Measurements from ENCODE around the gene LTF.

The LTF gene

DNA sequence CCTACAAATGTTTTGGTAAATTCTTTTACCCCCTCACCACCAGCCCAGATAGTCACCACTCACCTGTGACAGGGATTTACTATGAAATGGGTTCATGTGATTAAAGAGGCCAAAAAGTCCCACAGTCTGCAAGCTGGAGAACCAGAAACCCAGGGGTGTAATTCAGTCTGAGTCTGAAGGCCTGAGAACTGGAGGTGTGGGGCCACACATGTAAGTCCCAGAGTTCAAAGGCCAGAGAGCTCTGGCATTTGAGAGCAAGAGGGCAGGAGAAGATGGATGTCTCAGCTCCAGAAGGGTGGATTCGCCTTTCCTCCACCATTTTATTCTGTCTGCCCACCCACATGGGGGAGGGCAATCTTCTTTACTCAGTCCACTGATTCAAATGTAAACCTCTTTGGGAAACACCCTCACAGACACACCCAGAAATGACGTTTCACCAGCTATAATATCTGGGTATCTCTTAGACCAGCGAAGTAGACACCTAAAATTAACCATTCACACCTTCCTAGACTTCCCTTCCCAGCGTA is 45.0 kb upstream of the LTF start (continued):
- no peak for TF ChIP-seq ZNF473 (tag by site-specific recombination; IDR thresholded peaks at IDR 0.05)
- no peak for TF ChIP-seq MEIS1 (CRISPR knock-in tag; IDR thresholded peaks at IDR 0.05; ENCODE audit: borderline replicate concordance)
- TF ChIP-seq EGR2 (tag by site-specific recombination; IDR thresholded peaks at IDR 0.05; ENCODE audit: low read depth) = no peak
- TF ChIP-seq REPIN1 (tag by site-specific recombination; IDR thresholded peaks at IDR 0.05; ENCODE audit: low read depth) = no peak

DNA sequence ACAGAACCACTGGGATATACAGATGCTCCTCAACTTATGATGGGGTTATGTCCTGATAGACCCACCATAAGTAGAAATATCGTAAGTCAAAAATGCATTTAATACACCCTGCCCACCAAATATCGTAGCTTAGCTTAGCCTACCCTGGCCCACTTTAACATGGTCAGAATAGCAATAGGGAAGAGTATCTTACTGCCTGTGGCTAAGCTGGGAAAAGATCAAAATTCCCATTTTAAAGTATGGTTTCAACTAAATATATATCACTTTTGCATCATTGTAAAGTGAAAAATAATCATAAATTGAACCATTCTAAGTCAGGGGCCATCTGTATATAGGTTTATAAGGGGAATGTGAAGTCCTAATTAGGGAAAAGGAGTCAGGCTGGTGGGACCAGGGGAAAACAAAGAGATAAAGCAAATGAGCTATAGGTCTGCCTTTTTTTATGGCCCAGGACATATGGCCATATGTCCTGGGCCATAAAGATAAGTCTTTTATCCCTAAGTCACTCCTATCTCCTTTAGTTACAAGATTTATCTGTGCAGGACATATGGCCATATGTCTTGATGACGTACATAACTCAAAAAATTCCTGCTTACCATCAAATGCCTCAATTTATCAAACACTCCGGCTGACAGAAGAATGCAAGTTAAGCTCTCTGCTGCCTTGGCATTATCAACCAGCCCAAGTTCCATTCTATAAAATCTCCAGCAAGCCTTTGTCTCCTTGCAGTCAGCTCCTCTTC is 44.3 kb upstream of the LTF start:
- Histone ChIP-seq H3K9me3 (ENCODE audit: control insufficient read depth, insufficient read depth, low read depth, low read length) (no peaks in the 10 kb centered on the region), H3K27ac (ENCODE audit: extremely low read depth, low read depth, low read length) (no peak overlapping the region), H3K4me1 (ENCODE audit: control insufficient read depth, insufficient read depth, low read length) (no peaks in the 10 kb centered on the region), H3K36me3 (ENCODE audit: control insufficient read depth in 2 of 2, insufficient read depth in 1 of 2, low read length in 2 of 2) (no peaks in the 10 kb centered on the region), H3K4me3 (ENCODE audit: low read depth, low read length) (no peak overlapping the region)
- ChIA-PET POLR2A (interaction anchor here (0.6 kb wide), 1 partner anchor 467 kb away, joined by 6 read pairs; no protein-coding TSS in a partner anchor), CTCF (interaction anchor here (0.9 to 1.0 kb wide), 2 partner anchors 21 to 34 kb away, joined by 3 read pairs; no protein-coding TSS in a partner anchor)
- TF ChIP-seq FEZF1 (tag by site-specific recombination; IDR thresholded peaks at IDR 0.05) = 0 out of 2 replicates have a peak, but pooled peaks have one; percentile 11
- no peak for TF ChIP-seq ZNF354C (tag by site-specific recombination; IDR thresholded peaks at IDR 0.05; ENCODE audit: borderline replicate concordance, low read depth)

DNA sequence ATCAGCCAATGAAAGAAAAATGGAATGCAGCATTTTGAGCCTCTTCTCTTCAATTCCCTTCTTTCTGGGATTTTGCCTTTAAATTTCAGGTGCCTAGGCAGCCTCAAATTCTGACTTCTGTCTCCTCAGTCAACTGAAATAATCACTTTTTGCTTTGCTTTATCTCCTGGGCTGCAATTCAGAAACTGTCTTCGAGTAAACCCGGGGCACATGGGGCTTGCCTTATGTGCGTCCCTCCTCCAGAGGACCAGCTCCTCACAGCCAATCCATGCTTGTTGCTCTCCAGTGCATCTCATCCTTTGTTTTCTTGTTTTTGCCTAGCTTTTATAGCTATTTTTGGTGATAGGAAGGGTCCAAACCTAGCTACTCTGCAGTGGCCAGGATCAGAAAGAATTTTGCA is 41.8 kb upstream of the LTF start:
- POLR2A ChIA-PET = no interaction called here
- no peak overlapping the region for H3K27ac ChIP-seq (ENCODE audit: extremely low read depth, low read depth, low read length)
- TF ChIP-seq GLI2 (tag by site-specific recombination; IDR thresholded peaks at IDR 0.05; ENCODE audit: borderline replicate concordance, low read depth) (no peak), ZNF292 (tag by site-specific recombination; IDR thresholded peaks at IDR 0.05; ENCODE audit: borderline replicate concordance, low read depth) (no peak), ZNF707 (tag by site-specific recombination; IDR thresholded peaks at IDR 0.05) (no peak), ZNF416 (tag by site-specific recombination; IDR thresholded peaks at IDR 0.05) (no peak), ZNF184 (tag by site-specific recombination; IDR thresholded peaks at IDR 0.05) (no peak), ZNF157 (tag by site-specific recombination; IDR thresholded peaks at IDR 0.05) (no peak), KLF1 (tag by site-specific recombination; IDR thresholded peaks at IDR 0.05) (no peak), ZNF747 (tag by site-specific recombination; IDR thresholded peaks at IDR 0.05) (no peak), ZNF174 (tag by site-specific recombination; IDR thresholded peaks at IDR 0.05) (no peak)
- TF ChIP-seq, protein P1, sequence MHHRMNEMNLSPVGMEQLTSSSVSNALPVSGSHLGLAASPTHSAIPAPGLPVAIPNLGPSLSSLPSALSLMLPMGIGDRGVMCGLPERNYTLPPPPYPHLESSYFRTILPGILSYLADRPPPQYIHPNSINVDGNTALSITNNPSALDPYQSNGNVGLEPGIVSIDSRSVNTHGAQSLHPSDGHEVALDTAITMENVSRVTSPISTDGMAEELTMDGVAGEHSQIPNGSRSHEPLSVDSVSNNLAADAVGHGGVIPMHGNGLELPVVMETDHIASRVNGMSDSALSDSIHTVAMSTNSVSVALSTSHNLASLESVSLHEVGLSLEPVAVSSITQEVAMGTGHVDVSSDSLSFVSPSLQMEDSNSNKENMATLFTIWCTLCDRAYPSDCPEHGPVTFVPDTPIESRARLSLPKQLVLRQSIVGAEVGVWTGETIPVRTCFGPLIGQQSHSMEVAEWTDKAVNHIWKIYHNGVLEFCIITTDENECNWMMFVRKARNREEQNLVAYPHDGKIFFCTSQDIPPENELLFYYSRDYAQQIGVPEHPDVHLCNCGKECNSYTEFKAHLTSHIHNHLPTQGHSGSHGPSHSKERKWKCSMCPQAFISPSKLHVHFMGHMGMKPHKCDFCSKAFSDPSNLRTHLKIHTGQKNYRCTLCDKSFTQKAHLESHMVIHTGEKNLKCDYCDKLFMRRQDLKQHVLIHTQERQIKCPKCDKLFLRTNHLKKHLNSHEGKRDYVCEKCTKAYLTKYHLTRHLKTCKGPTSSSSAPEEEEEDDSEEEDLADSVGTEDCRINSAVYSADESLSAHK (tag by site-specific recombination; IDR thresholded peaks at IDR 0.05) = no peak
- TF ChIP-seq, protein P2, sequence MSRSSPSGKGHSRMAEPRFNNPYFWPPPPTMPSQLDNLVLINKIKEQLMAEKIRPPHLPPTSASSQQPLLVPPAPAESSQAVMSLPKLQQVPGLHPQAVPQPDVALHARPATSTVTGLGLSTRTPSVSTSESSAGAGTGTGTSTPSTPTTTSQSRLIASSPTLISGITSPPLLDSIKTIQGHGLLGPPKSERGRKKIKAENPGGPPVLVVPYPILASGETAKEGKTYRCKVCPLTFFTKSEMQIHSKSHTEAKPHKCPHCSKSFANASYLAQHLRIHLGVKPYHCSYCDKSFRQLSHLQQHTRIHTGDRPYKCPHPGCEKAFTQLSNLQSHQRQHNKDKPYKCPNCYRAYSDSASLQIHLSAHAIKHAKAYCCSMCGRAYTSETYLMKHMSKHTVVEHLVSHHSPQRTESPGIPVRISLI (tag by site-specific recombination; IDR thresholded peaks at IDR 0.05) = no peak
- TF ChIP-seq, protein P3, sequence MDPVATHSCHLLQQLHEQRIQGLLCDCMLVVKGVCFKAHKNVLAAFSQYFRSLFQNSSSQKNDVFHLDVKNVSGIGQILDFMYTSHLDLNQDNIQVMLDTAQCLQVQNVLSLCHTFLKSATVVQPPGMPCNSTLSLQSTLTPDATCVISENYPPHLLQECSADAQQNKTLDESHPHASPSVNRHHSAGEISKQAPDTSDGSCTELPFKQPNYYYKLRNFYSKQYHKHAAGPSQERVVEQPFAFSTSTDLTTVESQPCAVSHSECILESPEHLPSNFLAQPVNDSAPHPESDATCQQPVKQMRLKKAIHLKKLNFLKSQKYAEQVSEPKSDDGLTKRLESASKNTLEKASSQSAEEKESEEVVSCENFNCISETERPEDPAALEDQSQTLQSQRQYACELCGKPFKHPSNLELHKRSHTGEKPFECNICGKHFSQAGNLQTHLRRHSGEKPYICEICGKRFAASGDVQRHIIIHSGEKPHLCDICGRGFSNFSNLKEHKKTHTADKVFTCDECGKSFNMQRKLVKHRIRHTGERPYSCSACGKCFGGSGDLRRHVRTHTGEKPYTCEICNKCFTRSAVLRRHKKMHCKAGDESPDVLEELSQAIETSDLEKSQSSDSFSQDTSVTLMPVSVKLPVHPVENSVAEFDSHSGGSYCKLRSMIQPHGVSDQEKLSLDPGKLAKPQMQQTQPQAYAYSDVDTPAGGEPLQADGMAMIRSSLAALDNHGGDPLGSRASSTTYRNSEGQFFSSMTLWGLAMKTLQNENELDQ (tag by site-specific recombination; IDR thresholded peaks at IDR 0.05; ENCODE audit: low read depth) = no peak
- no peaks in the 10 kb centered on the region for H3K4me1 ChIP-seq (ENCODE audit: control insufficient read depth, insufficient read depth, low read length)
- CTCF ChIA-PET = interaction anchor here (0.6 kb wide), 2 partner anchors 36 to 188 kb away, joined by 3 read pairs; no protein-coding TSS in a partner anchor
- H3K9me3 ChIP-seq (ENCODE audit: control insufficient read depth, insufficient read depth, low read depth, low read length) = no peaks in the 10 kb centered on the region
- no peak overlapping the region for H3K4me3 ChIP-seq (ENCODE audit: low read depth, low read length)
- no peaks in the 10 kb centered on the region for H3K36me3 ChIP-seq (ENCODE audit: control insufficient read depth in 2 of 2, insufficient read depth in 1 of 2, low read length in 2 of 2)
